HepG2 (cell line): Measurements from ENCODE around the gene MLLT10. TPM values are rescaled to one million over a fixed set of nuclear protein-coding genes. Genes with fewer than 3 reads are reported as not detected.
A peak's percentile ranks its signal among the peaks of the same experiment; 100 is the strongest.

Experiments
- FIP1L1 ChIP-seq: fragments of 200-400 bp; formaldehyde crosslinking; IDR thresholded peaks from 2 replicates; pipeline ENCODE4 v1.6.1; 2018; ENCODE audit warnings: low read depth, mild to moderate bottlenecking, low read length, moderate library complexity, borderline replicate concordance; ENCODE audit not compliant: insufficient read depth
- GTF2F1 ChIP-seq: fragments of 150-350 bp; IDR thresholded peaks from 2 replicates; pipeline ENCODE4 v1.6.1; 2014; ENCODE audit warnings: low read length
- HNF4A ChIP-seq: sonication (generic); formaldehyde crosslinking; IDR thresholded peaks from 2 replicates; pipeline ENCODE4 v1.4.0; 2020; ENCODE audit warnings: missing genetic modification reagents
- HNRNPUL1 ChIP-seq: fragments of 200-400 bp; formaldehyde crosslinking; IDR thresholded peaks from 2 replicates; pipeline ENCODE4 v1.6.1; 2017; ENCODE audit warnings: low read depth, mild to moderate bottlenecking, low read length, moderate library complexity
- KDM5B ChIP-seq: sonication (generic); formaldehyde crosslinking; IDR thresholded peaks from 2 replicates; pipeline ENCODE4 v1.4.0; 2020; ENCODE audit warnings: missing genetic modification reagents, mild to moderate bottlenecking, borderline replicate concordance
- MIER2 ChIP-seq: IDR thresholded peaks from 2 replicates; pipeline ENCODE4 v1.6.1; 2016; ENCODE audit warnings: missing biosample characterization, missing genetic modification reagents
- NONO ChIP-seq, 2 experiments: fragments of 450-650 bp in 1 of 2; sonication (generic) in 1 of 2; formaldehyde crosslinking in 1 of 2; IDR thresholded peaks in 1 of 2; conservative IDR thresholded peaks in 1 of 2; 2 replicates each; pipeline versions ENCODE4 v1.6.1 to v1.8.0; 2017 to 2022; ENCODE audit warnings: mild to moderate bottlenecking in 1 of 2, missing genetic modification reagents in 1 of 2, moderate library complexity in 1 of 2
- PRMT3 ChIP-seq: sonication (generic); formaldehyde crosslinking; IDR thresholded peaks from 2 replicates; pipeline ENCODE4 v1.8.1; 2022; ENCODE audit warnings: low read depth, mild to moderate bottlenecking, moderate library complexity, missing genetic modification reagents, borderline replicate concordance
- ZFP36L1 ChIP-seq: sonication (generic); formaldehyde crosslinking; IDR thresholded peaks from 2 replicates; pipeline ENCODE4 v1.8.0; 2022; ENCODE audit warnings: mild to moderate bottlenecking, missing genetic modification reagents, moderate library complexity
- ZMYM4 ChIP-seq: sonication (generic); formaldehyde crosslinking; IDR thresholded peaks from 2 replicates; pipeline ENCODE4 v1.8.1; 2023; ENCODE audit warnings: mild to moderate bottlenecking, missing genetic modification reagents
- ZNF326 ChIP-seq: sonication (generic); formaldehyde crosslinking; IDR thresholded peaks from 2 replicates; pipeline ENCODE4 v1.4.0; 2020; ENCODE audit warnings: missing genetic modification reagents, borderline replicate concordance
- ZNF367 ChIP-seq: sonication (generic); formaldehyde crosslinking; IDR thresholded peaks from 2 replicates; pipeline ENCODE4 v1.4.0; 2020; ENCODE audit warnings: missing genetic modification reagents, borderline replicate concordance
- ZNF431 ChIP-seq: sonication (generic); formaldehyde crosslinking; IDR thresholded peaks from 2 replicates; pipeline ENCODE4 v1.9.0; 2022; ENCODE audit warnings: missing genetic modification reagents, low read depth, mild to moderate bottlenecking, borderline replicate concordance
- ZNF75D ChIP-seq: sonication (generic); formaldehyde crosslinking; IDR thresholded peaks from 2 replicates; pipeline ENCODE4 v1.8.1; 2023; ENCODE audit warnings: missing genetic modification reagents, mild to moderate bottlenecking, borderline replicate concordance
- ZNF775 ChIP-seq: sonication (generic); formaldehyde crosslinking; IDR thresholded peaks from 2 replicates; pipeline ENCODE4 v1.4.0; 2020; ENCODE audit warnings: missing genetic modification reagents, mild to moderate bottlenecking, moderate library complexity, borderline replicate concordance
- ZZZ3 ChIP-seq: sonication (generic); formaldehyde crosslinking; IDR thresholded peaks from 2 replicates; pipeline ENCODE4 v1.4.0; 2020; ENCODE audit warnings: missing genetic modification reagents, mild to moderate bottlenecking, borderline replicate concordance
- polyA plus RNA-seq, 8 experiments: library from polyadenylated mRNA; depleted of rRNA in 3 of 8; stranded (reverse) in 7 of 8; unstranded in 1 of 8; fragments of >200 nt; fragmentation: Illumina TruSeq in 4 of 8; extraction: Trizol in 4 of 8; gene quantifications; 2 replicates each; pipeline versions ENCODE4 v1.2.1 to v1.2.3, GENCODE V29; 2011 to 2016; ENCODE audit warnings: low read depth in 4 of 8, missing spikeins in 1 of 8, mixed read lengths in 1 of 8; ENCODE audit not compliant: insufficient read depth in 1 of 8
- total RNA-seq, 5 experiments: library from RNA; depleted of rRNA; stranded (reverse); fragments of >200 nt; fragmentation: Illumina TruSeq; extraction: Trizol; gene quantifications; 2 replicates each; pipeline ENCODE4 v1.2.3, GENCODE V29; 2016; ENCODE audit warnings: low read depth in 1 of 5
- TF ChIP-seq, protein P1 (sequence below): sonication (generic); formaldehyde crosslinking; IDR thresholded peaks from 2 replicates; pipeline ENCODE4 v1.4.0; 2020; ENCODE audit warnings: low read depth, mild to moderate bottlenecking, missing genetic modification reagents
- TF ChIP-seq, protein P2 (sequence below): IDR thresholded peaks from 2 replicates; pipeline ENCODE4 v1.6.1; 2016; ENCODE audit warnings: low read depth
- TF ChIP-seq, protein P3 (sequence below): sonication (generic); formaldehyde crosslinking; IDR thresholded peaks from 2 replicates; pipeline ENCODE4 v1.8.0; 2022; ENCODE audit warnings: missing genetic modification reagents, low read depth, mild to moderate bottlenecking, borderline replicate concordance
- TF ChIP-seq, protein P4 (sequence below): sonication (generic); formaldehyde crosslinking; IDR thresholded peaks from 2 replicates; pipeline ENCODE4 v1.5.1; 2020; ENCODE audit warnings: mild to moderate bottlenecking, moderate library complexity, missing genetic modification reagents
- TF ChIP-seq, protein P5 (sequence below): sonication (generic); formaldehyde crosslinking; IDR thresholded peaks from 2 replicates; pipeline ENCODE4 v1.4.0; 2020; ENCODE audit warnings: missing genetic modification reagents

MLLT10 gene
- total and polyA plus RNA-seq, 2 of the 13 experiments (the other 11 are each of a cell fraction or from before 2014, with no cell fraction given): 51.3 to 84.1 TPM

DNA sequence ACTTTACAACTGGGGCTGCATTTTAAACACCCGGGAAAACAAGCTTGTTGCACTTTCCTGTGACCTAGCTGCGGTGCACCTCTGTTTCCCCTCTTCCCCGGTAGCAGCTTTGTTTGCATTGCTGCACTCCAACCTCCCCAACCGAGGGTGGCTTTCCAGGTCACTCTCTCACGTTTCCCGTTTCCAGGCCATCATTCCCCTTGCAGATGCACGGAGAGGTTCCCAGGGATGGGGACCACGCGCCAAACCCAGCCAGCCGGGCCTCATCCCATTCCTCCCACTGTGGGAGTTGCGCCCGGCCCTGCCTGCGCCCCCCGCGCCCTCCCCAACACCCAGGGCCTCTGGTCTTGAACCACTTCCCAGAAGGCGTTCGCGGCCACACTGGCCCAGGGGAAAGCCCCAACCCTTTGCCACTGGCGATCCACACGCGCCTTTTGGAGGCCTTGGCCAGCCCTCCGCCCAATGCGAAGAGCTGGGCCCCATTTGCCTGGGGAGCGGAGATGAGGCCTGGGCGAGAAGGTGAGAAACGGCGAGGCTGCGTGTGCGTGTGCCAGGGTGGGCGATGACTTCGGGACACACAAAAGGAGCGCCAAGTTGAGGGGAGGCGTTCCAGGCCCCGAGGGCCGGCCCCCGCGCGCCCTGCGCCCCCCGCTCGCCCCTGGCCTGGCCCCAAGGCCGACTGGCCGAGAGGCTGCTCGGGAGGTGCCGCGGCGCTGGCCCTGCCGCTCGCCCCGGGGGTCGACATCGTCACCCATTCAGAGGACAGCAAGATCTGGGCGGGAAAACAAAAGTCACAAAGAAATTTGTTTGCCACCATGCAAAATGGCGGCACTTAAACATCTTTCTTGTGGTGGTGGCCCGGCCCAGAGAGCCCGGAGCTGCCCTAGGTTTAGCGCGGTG is 24.4 kb upstream of the MLLT10 start (continued):
- TF ChIP-seq, protein P1, sequence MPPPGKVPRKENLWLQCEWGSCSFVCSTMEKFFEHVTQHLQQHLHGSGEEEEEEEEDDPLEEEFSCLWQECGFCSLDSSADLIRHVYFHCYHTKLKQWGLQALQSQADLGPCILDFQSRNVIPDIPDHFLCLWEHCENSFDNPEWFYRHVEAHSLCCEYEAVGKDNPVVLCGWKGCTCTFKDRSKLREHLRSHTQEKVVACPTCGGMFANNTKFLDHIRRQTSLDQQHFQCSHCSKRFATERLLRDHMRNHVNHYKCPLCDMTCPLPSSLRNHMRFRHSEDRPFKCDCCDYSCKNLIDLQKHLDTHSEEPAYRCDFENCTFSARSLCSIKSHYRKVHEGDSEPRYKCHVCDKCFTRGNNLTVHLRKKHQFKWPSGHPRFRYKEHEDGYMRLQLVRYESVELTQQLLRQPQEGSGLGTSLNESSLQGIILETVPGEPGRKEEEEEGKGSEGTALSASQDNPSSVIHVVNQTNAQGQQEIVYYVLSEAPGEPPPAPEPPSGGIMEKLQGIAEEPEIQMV (CRISPR knock-in tag): no peak
- TF ChIP-seq, protein P2, sequence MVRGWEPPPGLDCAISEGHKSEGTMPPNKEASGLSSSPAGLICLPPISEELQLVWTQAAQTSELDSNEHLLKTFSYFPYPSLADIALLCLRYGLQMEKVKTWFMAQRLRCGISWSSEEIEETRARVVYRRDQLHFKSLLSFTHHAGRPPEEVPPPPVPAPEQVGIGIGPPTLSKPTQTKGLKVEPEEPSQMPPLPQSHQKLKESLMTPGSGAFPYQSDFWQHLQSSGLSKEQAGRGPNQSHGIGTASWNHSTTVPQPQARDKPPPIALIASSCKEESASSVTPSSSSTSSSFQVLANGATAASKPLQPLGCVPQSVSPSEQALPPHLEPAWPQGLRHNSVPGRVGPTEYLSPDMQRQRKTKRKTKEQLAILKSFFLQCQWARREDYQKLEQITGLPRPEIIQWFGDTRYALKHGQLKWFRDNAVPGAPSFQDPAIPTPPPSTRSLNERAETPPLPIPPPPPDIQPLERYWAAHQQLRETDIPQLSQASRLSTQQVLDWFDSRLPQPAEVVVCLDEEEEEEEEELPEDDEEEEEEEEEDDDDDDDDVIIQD (CRISPR knock-in tag): peak; percentile 59
- TF ChIP-seq GTF2F1 (no peak), ZNF326 (CRISPR knock-in tag) (no peak), HNRNPUL1 (no peak), ZNF431 (CRISPR knock-in tag) (no peak), NONO (IDR thresholded peaks at IDR 0.05) (no peak), NONO (CRISPR knock-in tag; conservative IDR thresholded peaks at IDR 0.05) (peak; percentile 38; the same call in 1 of the 2 replicates), ZNF75D (CRISPR knock-in tag) (no peak), PRMT3 (no peak), FIP1L1 (no peak), MIER2 (CRISPR knock-in tag) (no peak), ZMYM4 (peak; percentile 67), HNF4A (CRISPR knock-in tag) (no peak), KDM5B (CRISPR knock-in tag) (peak; percentile 62; the same call in 1 of the 2 replicates), ZFP36L1 (CRISPR knock-in tag) (no peak), ZNF775 (no peak), ZZZ3 (CRISPR knock-in tag) (no peak), ZNF367 (CRISPR knock-in tag) (no peak)
- TF ChIP-seq, protein P3, sequence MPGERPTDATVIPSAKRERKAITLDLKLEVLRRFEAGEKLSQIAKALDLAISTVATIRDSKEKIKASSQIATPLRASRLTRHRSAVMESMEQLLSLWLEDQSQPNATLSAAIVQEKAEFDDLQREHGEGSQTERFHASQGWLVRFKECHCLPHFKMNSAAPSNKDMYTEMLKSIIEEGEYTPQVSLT (CRISPR knock-in tag): no peak
- TF ChIP-seq, protein P4, sequence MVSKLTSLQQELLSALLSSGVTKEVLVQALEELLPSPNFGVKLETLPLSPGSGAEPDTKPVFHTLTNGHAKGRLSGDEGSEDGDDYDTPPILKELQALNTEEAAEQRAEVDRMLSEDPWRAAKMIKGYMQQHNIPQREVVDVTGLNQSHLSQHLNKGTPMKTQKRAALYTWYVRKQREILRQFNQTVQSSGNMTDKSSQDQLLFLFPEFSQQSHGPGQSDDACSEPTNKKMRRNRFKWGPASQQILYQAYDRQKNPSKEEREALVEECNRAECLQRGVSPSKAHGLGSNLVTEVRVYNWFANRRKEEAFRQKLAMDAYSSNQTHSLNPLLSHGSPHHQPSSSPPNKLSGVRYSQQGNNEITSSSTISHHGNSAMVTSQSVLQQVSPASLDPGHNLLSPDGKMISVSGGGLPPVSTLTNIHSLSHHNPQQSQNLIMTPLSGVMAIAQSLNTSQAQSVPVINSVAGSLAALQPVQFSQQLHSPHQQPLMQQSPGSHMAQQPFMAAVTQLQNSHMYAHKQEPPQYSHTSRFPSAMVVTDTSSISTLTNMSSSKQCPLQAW (CRISPR knock-in tag): no peak
- TF ChIP-seq, protein P5, sequence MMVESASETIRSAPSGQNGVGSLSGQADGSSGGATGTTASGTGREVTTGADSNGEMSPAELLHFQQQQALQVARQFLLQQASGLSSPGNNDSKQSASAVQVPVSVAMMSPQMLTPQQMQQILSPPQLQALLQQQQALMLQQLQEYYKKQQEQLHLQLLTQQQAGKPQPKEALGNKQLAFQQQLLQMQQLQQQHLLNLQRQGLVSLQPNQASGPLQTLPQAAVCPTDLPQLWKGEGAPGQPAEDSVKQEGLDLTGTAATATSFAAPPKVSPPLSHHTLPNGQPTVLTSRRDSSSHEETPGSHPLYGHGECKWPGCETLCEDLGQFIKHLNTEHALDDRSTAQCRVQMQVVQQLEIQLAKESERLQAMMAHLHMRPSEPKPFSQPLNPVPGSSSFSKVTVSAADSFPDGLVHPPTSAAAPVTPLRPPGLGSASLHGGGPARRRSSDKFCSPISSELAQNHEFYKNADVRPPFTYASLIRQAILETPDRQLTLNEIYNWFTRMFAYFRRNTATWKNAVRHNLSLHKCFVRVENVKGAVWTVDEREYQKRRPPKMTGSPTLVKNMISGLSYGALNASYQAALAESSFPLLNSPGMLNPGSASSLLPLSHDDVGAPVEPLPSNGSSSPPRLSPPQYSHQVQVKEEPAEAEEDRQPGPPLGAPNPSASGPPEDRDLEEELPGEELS: no peak
